OCI-LY3 (cell line): ENCODE measurements around the gene GJD3.

Experiments
- H2AFZ ChIP-seq: fragments of 200-600, 300-600 bp; shearing (Covaris generic); 2 replicates; pipeline ENCODE4 v1.6.0; 2014; ENCODE audit warnings: antibody characterized with exemption, low read depth, low read length
- H3K27ac ChIP-seq: fragments of 200-600, 300-600 bp; sonication (generic); 2 replicates; pipeline ENCODE4 v1.5.1; 2014; ENCODE audit warnings: mild to moderate bottlenecking, low read length, moderate library complexity, mixed read lengths
- H3K27me3 ChIP-seq: fragments of 200-600, 300-600 bp; sonication (generic); 2 replicates; pipeline ENCODE4 v1.6.1; 2014; ENCODE audit warnings: low read depth, low read length, mixed read lengths
- H3K36me3 ChIP-seq: fragments of 200-600, 300-600 bp; sonication (generic); replicated peaks from 2 replicates; pipeline ENCODE3; 2014; ENCODE audit warnings: low read depth, low read length, mixed read lengths
- H3K4me1 ChIP-seq: fragments of 300-600, 200-600 bp; sonication (generic); 2 replicates; pipeline ENCODE4 v1.6.1; 2014; ENCODE audit warnings: low read length, mixed read lengths
- H3K4me2 ChIP-seq: fragments of 200-600, 300-600 bp; sonication (generic); 2 replicates; pipeline ENCODE4 v1.6.1; 2014; ENCODE audit warnings: low read length, mixed read lengths
- H3K4me3 ChIP-seq: fragments of 300-600, 200-600 bp; sonication (generic); 2 replicates; pipeline ENCODE4 v1.5.1; 2014; ENCODE audit warnings: antibody characterized with exemption, mild to moderate bottlenecking, low read length, moderate library complexity
- H3K79me2 ChIP-seq: fragments of 300-600, 200-600 bp; shearing (Covaris generic); 2 replicates; pipeline ENCODE4 v1.6.1; 2014; ENCODE audit warnings: mild to moderate bottlenecking, low read length, mixed read lengths
- H3K9ac ChIP-seq: fragments of 300-600, 200-600 bp; shearing (Covaris generic); 2 replicates; pipeline ENCODE4 v1.6.0; 2014; ENCODE audit warnings: mild to moderate bottlenecking, low read length, moderate library complexity
- H3K9me3 ChIP-seq: fragments of 200-600, 300-600 bp; shearing (Covaris generic); 2 replicates; pipeline ENCODE4 v1.6.1; 2014; ENCODE audit warnings: low read length, mixed read lengths; ENCODE audit not compliant: insufficient read depth
- H4K20me1 ChIP-seq: fragments of 200-600, 300-600 bp; sonication (generic); 2 replicates; pipeline ENCODE4 v1.6.1; 2016; ENCODE audit warnings: low read length, mixed read lengths; ENCODE audit not compliant: insufficient read depth
- EZH2phosphoT487 ChIP-seq: fragments of 200-600 bp; shearing (Covaris generic); IDR thresholded peaks from 2 replicates; pipeline ENCODE4 v1.6.1; 2018; ENCODE audit warnings: antibody characterized with exemption, mixed run types, low read depth
- TF ChIP-seq, protein P1 (sequence below): fragments of 200-600, 300-600 bp; sonication (generic); IDR thresholded peaks from 2 replicates; pipeline ENCODE4 v1.5.1; 2014; ENCODE audit warnings: antibody characterized with exemption, low read length, low read depth

The GJD3 gene

DNA sequence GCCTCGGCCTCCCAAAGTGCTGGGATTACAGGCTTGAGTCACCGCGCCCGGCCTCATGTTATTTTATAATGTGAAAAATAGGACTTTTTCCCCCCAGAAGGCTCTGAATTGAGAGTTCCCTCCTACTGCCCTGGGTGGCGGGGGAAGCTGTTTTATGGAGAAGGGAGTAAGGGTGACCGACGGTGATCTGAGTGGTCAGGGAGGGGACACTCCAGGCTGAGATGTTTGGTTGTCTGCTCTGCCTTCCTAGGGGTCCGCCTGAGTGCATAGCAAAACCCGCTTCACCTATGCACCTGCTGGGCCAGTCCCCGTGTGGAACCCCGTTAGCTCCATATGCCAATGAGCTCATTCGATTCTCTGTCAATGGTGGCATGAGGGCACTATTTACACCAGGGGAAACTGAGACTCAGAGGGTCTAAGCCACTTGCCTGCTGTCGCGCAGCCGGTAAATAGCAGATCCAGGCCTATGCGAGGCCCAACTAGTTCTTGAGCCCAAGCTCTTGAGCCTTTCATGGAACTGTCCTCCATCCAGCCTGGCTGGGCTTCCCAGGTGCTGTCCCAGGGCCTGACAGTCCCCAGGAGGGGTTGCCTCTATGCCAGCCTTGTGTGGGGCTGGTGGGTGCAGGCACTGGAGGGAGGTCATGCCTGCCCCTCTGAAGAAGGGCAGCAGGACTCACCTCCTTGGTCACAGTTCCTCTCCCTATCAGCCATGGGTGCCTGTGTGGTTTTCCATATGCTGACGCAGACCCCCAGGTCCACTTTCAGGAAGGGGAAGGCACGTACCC, 1.7 kb upstream of the GJD3 start:
- no peak overlapping the region for H3K4me2 ChIP-seq
- no peak overlapping the region for H3K27ac ChIP-seq
- H3K9me3 ChIP-seq, result no peaks in the 10 kb centered on the region
- H2AFZ ChIP-seq, result no peak overlapping the region
- no peaks in the 10 kb centered on the region for H3K36me3 ChIP-seq
- H3K79me2 ChIP-seq, result no peaks in the 10 kb centered on the region
- H4K20me1 ChIP-seq, result no peaks in the 10 kb centered on the region
- H3K27me3 ChIP-seq, result no peaks in the 10 kb centered on the region
- peaks cover 15% of the 10 kb centered on the region for H3K4me1 ChIP-seq
- H3K9ac ChIP-seq, result no peak overlapping the region
- H3K4me3 ChIP-seq, result no peak overlapping the region
- no peak for TF ChIP-seq EZH2phosphoT487
- TF ChIP-seq, protein P1, sequence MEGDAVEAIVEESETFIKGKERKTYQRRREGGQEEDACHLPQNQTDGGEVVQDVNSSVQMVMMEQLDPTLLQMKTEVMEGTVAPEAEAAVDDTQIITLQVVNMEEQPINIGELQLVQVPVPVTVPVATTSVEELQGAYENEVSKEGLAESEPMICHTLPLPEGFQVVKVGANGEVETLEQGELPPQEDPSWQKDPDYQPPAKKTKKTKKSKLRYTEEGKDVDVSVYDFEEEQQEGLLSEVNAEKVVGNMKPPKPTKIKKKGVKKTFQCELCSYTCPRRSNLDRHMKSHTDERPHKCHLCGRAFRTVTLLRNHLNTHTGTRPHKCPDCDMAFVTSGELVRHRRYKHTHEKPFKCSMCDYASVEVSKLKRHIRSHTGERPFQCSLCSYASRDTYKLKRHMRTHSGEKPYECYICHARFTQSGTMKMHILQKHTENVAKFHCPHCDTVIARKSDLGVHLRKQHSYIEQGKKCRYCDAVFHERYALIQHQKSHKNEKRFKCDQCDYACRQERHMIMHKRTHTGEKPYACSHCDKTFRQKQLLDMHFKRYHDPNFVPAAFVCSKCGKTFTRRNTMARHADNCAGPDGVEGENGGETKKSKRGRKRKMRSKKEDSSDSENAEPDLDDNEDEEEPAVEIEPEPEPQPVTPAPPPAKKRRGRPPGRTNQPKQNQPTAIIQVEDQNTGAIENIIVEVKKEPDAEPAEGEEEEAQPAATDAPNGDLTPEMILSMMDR, result no peak

GRCh38 chr17:40364906-40365305, 369 bp upstream of the GJD3 start:
- Histone ChIP-seq H3K27ac (no peak overlapping the region), H3K27me3 (no peaks in the 10 kb centered on the region), H3K79me2 (no peaks in the 10 kb centered on the region), H4K20me1 (no peaks in the 10 kb centered on the region), H3K9me3 (no peaks in the 10 kb centered on the region), H2AFZ (no peak overlapping the region), H3K4me2 (no peak overlapping the region), H3K4me1 (peaks cover 16% of the 10 kb centered on the region), H3K4me3 (no peak overlapping the region), H3K36me3 (no peaks in the 10 kb centered on the region), H3K9ac (no peak overlapping the region)
- no peak for TF ChIP-seq EZH2phosphoT487
- TF ChIP-seq, protein P1, result no peak

DNA sequence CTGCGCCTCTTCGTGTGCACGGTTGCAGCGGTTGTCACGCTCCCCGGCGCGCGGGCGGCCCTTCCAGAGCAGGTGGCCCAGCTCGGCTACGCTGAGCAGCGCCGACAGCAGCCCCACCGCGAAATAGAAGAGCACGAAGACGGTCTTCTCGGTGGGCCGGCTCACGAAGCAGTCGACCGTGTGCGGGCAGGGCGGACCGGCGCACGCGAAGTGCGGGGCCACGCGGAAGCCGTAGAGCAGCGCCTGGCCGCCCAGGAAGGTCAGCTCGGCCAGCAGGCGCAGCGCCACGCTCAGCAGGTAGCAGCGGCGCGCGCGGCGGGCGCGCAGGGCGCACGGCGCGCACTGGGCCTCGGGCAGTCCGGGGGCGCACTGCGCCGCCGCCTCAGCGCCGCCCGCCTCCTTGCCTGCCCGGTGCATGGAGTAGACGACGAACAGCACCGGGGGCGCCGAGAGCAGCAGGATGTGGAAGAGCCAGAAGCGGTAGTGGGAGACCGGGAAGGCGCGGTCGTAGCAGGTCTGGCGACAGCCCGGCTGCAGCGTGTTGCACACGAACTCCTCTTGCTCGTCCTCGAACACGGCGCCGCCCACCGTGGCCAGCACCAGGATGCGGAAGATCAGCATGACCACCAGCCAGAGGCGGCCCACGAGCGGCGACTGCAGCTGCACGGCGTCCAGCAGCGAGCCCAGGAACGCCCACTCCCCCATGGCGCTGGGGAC, 1.3 kb downstream of the GJD3 start:
- Histone ChIP-seq H3K4me1 (peaks cover 25% of the 10 kb centered on the region), H3K4me2 (peak overlapping the region; percentile 87), H4K20me1 (no peaks in the 10 kb centered on the region), H3K79me2 (no peaks in the 10 kb centered on the region), H3K27me3 (no peaks in the 10 kb centered on the region), H3K36me3 (no peaks in the 10 kb centered on the region), H2AFZ (no peak overlapping the region), H3K9ac (peak overlapping the region; percentile 51; the same call in 1 of the 2 replicates), H3K4me3 (peak overlapping the region; percentile 88), H3K27ac (no peak overlapping the region), H3K9me3 (no peaks in the 10 kb centered on the region)
- TF ChIP-seq EZH2phosphoT487, result no peak
- TF ChIP-seq, protein P1, result no peak

GRCh38 chr17:40362696-40363110, 1.8 kb downstream of the GJD3 start:
- peak overlapping the region; percentile 87 for H3K4me2 ChIP-seq
- H3K4me3 ChIP-seq, result peak overlapping the region; percentile 88
- H3K9ac ChIP-seq, result peak overlapping the region; percentile 51
- H3K36me3 ChIP-seq, result no peaks in the 10 kb centered on the region
- H3K27ac ChIP-seq, result no peak overlapping the region
- H3K27me3 ChIP-seq, result no peaks in the 10 kb centered on the region
- H2AFZ ChIP-seq, result peak overlapping the region; percentile 93
- H4K20me1 ChIP-seq, result no peaks in the 10 kb centered on the region
- no peaks in the 10 kb centered on the region for H3K79me2 ChIP-seq
- H3K9me3 ChIP-seq, result no peaks in the 10 kb centered on the region
- TF ChIP-seq, protein P1, result peak; percentile 86
- TF ChIP-seq EZH2phosphoT487, result no peak
- peaks cover 25% of the 10 kb centered on the region for H3K4me1 ChIP-seq
